ENCODE measurements around the gene SNX4.
"Not testable (repeated sequence)": the region's sequence is repeated elsewhere in the genome, so short reads cannot be mapped to it uniquely, and the experiment has no call there.

The SNX4 gene

DNA sequence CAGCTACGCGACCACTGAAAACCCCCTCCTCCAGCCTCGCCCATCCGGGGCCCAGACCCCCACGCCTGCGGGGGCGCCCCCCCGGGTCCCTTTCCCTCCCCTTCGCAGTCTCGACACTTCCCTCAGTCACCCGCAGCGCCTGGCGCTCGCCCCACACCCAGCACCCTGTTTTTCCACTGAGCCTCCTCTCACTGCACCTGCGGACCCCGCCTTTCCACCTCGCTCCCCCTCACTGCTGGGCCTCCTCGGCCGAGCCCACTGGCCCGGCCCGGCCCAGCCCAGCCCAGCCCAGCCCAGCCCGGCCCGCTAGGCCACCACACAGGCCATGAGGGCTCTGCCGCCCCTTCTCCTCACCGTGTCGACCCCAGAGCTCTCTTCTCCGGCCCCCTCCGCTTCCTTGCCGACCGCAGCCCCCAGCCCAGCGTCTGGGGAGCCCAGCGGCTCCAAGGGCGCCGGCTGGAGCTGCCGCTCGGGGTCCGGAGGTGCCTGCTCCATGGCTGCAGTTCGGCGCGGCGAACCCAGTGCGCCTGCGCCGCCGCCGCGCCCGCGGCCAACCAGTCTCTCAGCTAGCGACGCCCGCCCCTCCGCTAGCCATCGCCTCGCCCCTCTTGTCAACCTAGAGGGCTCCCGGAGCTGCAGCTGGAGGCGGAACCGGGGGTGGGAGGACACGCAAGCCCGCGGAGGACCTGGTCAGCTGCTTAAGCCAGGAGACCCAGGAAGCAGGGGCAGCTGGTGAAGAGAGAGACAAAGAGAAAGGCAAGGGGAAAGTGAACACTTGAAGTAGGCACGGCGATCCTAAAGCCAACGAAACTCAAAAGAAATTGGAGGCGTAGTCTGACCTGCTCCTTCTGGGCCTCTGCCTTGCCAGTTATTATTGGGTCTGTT, at the start of gene SNX4:
TSS of gene SNX4 (minus strand) at position 525 of the 885 bp plus-strand sequence. CDS start at position 495, 30 bp downstream.
- DNase-seq (ENCODE audit: low spot score), result peak; percentile 80

DNA sequence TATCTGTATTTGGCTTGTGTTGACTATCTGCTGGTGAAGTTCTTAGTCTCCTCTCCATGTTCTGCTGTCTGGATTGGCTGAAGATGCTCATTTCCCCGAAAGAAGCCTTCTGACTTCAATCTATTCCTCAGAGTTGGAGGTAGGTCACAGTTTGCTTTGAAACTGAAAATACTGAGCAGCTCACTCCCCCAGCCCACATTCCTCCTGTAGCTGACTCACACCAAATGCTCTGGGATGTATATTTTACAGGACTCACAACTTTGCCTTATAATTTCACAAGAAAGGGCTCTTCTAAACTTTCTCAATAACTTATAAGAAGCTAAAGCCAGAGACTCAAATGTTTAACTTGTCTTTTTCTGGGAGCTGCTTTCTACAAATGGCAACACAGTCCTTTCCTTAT, 36.3 kb upstream of the SNX4 start:
- no peak for DNase-seq (ENCODE audit: low spot score)

DNA sequence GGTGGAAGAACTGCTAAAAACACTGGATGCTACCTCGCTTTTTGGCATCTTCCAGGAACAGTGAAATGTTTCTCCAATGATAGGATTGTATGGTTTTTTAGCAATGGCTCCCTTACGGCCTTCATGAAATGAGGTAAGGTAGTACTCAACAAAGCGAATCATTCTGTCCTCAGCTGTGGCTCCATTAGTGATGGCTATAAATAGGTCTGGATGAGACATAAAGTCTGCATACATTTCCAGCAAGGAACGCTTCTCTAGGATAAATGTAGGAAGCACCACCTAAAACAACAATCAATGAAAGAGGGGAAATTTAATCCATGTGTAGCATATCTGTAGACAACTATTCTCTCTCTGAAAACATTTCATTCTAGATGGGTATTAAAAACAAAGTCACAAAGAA, 32.4 kb upstream of the SNX4 start:
- DNase-seq (ENCODE audit: low spot score), result no peak

DNA sequence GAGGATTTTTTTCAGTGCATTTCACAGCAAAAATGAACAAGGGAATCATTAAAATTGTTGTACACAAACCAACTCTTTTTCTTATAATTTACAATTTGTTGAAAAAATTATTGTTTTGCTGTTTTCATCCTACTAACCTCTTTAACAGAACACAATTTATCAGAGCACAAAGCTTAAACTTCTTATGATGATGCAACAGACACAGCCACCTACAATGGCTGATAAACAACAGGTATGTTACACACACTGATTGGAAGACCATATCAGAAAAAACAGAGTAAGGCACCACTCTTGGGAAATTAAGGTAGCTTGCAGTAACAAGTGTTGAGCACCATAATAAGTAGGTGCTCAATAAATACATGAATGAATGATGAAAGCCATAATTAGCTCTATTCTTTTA, 8.9 kb upstream of the SNX4 start:
- no peak for DNase-seq (ENCODE audit: low spot score)

DNA sequence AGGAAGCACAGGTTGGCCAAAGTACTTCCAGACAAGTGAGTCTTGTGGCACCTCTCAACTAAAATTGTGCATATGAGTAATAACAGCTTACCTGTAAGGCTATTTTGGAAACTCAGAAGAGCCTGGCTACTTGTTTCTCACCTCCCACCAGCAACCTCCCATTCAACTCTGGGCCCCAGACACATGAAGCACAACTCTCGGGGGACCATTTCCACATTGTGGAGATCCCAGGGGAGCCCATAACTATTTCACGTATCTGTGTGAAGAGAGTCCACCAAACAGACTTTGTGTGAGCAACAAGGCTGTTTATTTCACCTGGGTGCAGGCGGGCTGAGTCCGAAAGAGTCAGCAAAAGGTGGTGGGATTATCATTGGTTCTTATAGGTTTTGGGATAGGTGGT, 5.2 kb upstream of the SNX4 start:
- DNase-seq (ENCODE audit: low spot score), result no peak

DNA sequence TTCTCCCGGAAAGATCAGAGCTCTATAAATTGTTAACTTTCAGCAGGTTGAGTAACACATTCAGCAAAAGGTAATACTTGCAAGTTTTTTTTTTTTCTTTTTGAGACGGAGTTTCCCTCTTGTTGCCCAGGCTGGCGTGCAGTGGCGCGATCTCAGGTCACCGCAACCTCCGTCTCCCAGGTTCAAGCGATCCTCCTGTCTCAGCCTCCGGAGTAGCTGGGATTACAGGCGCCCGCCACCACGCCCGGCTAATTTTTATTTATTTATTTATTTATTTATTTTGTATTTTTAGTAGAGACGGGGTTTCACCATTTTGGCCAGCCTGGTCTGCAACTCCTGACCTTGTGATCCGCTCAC, 539 bp upstream of the SNX4 start:
- DNase-seq (ENCODE audit: low spot score), result not testable (repeated sequence)

DNA sequence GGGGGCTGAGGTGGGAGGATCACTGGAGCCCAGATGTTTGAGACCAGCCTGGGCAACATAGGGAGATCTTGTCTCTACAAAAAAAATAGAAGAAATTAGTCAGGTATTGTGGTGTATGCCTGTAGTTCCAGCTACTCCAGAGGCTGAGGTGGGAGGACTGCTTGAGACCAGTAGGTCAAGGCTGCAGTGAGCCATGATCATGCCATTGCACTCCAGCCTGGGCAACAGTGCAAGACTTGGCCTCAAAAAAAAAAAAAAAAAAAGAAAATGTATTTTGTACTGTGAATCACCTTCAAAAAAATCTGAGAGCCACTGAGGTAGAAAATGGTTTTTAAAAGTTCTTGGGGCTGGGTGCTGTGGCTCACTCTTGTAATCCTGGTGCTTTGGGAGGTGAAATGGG, 4.6 kb downstream of the SNX4 start:
- no peak for DNase-seq (ENCODE audit: low spot score)

DNA sequence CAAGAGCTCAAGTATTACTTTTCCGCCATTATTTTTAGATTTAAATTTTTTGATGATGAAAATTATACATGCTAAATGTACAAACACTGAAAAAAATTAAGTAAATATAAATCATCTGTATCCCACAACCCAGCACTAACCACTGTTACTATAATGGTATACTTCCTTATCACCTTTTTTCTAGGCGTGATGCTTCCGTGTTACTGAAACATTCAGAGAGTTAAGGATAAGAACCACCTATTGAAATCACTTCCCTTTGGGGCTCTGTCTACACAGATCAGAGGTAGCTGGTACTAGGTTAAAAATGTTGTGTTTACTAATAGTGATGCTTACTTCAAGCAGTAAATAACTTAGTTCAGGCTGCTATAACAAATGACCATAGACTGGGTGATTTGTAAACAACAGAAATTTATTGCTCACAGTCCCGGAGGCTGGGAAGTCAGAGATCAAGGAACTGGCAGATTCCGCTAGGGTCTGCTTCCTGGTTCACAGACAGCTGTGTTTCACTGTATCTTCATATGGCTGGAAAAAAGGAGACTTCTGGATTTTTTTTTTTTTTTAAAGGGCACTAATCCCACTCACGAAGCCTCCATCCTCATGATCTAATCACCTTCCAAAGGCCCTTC, 6.4 kb downstream of the SNX4 start:
- no peak for DNase-seq (ENCODE audit: low spot score)

DNA sequence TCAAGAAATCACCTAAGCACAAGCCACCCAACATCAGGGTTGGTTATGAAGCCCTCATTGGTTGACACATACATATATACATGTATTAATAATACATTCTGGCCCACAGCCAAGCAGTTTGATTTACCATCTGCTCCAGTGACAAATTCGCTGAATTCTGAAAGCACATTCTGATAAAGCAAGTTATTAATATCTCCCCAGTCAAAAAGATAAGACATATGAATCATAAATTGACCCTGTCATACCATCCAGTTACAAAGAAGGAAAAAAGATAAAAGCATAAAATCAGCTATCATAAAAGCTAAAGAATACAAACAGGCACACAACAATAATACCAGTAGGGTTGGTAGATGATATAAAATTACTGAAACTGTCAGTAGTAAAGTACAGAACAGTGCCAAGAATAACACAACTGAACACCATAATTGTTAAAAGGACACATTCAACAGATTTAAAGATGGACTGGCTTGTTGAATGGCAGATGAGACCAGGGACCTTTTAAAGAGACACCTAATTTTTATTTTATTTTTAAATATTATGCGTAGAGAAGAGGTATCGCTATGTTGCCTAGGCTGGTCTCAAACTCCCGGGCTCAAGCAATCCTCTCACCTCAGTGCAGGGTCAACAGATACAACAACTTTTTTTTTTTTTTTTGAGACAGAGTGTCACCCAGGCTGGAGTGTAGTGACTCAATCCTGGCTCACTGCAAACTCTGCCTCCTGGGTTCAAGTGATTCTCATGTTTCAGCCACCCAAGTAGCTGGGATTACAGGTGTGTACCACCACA, 7.7 kb downstream of the SNX4 start:
- DNase-seq (ENCODE audit: low spot score), result no peak

DNA sequence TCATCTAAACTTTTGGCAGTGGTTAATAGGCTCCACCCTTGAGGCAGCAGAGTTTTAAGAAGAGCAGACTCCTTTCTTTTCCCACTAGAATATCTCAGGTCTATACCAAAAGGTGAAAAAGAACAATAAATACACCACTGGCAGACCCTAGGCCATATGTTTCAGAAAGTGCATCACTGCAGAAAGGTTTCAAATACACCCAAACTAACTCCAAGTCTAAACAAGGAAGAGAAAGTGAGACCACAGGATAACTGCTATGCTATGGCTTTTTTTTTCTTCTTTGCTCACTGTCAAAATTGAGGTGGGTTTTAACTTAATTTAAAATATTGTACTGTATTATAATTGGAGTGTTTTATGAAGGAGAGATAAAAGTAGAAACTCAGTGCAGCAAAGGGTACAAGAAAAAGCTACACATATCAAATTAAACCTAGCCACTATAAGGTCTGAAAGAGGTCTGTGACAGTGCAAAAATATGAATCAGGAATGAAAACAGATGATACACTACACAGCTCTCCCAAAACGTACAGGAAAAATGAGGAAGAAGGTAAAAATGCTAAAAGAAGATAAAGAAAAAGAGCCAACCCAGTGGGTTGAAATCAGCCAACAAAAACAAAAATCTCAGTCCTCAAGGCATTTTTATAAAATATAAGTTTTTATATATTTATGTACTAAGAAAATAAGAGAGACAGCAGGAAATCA, 8.4 kb downstream of the SNX4 start:
- no peak for DNase-seq (ENCODE audit: low spot score)

DNA sequence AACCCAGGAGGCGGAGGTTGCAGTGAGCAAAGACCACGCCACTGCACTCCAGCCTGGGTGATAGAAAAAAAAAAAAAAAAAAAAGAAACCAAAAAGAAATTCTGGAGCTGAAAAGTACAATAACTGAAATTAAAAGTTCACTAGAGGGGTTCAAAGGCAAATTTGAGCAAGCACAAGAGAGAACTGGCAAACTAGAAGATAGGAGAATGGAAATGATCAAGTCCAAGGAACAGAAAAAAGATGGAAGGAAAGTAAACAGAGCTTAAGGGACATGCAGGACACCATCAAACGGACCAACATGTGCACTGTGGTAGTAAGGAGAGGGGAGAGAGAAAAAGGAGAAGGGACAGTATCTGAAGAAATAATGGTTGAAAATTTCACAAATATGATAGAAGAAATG, 12.9 kb downstream of the SNX4 start:
- no peak for DNase-seq (ENCODE audit: low spot score)

DNA sequence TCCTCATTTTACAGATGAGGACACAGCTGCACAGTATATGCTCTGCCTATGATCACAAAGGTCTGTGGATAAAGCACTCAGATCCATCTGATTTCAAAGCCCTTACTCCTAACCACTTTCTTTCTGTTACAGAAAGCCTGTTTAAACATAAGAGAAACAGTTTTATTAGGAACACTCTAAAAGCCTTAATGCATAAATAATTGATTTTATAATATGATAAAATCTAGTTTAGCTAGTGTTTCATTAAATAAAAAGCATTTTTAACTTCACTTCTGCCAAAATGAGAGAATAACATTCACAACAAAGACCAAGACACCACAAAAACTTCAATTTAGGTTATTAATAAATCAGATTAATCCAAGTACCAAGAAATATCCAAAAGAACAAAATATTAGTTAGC, 21.4 kb downstream of the SNX4 start:
- no peak for DNase-seq (ENCODE audit: low spot score)

DNA sequence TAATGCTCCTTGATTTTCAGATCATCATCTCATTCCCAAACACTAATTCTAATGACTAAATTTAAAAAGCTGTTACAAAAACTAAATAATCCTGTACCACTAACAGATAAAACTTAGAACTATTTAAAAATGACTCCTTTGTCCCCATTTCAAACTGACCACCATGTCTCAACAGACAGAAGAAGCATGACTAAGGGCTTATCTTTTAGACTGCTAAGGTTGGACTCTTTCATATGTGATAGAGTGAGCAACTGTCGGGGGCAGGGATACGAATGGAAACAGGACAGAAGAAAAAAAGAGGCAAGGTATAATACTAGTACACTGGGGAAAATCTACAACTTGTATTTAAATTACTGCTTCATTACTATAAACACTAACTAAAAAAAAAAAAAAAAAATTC, 23.3 kb downstream of the SNX4 start:
- DNase-seq (ENCODE audit: low spot score), result no peak

DNA sequence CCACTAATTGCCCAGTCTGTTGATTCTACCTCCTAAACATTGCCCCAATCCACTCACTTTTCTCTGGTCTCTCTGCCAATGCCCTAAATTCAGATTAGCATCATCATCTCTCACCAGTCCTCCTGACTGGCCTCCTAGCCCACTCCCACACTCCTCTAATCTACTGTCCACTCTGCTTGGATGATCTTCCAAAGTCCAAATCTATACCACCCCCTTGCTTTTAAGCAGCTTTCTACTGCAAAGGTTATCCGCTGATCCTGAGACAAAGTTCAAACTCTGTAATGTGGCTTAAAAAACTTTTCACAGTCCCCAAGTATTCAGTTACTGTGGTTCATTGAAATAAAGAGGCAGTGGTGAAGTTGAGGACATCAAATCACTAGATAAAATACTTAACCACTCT, 37.6 kb downstream of the SNX4 start:
- DNase-seq (ENCODE audit: low spot score), result no peak

DNA sequence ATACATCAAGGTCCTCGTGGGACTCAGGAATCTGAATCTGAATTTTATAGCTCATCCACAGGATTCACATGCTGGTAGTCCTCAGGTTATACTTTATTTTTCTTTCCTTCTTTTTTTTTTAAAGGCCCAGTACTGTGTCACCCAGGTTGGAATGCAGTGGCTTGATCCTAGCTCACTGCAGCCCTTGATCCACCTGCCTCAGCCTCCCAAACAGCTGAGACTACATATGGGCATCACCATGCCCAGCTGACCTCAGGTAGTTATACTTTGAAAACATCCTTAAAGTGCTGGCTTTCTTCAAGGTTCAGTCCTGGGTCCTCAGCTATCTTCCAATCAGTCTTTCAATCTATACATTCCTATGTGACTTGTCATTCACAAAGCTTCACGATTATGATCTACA, 38.2 kb downstream of the SNX4 start:
- DNase-seq (ENCODE audit: low spot score), result no peak

DNA sequence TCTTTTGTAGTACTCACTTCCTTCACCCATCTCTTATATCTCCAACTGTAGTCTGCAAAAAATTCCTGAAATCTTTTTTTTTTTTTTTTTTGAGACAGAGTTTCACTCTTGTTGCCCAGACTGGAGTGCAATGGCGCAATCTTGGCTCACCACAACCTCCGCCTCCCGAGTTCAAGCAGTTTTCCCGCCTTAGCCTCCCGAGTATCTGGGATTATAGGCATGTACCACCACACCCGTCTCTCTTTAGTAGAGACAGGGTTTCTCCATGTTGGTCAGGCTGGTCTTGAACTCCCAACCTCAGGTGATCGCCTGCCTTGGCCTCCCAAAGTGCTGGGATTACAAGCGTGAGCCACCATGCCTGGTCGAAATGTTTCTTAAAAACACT, 38.6 kb downstream of the SNX4 start:
- DNase-seq (ENCODE audit: low spot score), result not testable (repeated sequence)

DNA sequence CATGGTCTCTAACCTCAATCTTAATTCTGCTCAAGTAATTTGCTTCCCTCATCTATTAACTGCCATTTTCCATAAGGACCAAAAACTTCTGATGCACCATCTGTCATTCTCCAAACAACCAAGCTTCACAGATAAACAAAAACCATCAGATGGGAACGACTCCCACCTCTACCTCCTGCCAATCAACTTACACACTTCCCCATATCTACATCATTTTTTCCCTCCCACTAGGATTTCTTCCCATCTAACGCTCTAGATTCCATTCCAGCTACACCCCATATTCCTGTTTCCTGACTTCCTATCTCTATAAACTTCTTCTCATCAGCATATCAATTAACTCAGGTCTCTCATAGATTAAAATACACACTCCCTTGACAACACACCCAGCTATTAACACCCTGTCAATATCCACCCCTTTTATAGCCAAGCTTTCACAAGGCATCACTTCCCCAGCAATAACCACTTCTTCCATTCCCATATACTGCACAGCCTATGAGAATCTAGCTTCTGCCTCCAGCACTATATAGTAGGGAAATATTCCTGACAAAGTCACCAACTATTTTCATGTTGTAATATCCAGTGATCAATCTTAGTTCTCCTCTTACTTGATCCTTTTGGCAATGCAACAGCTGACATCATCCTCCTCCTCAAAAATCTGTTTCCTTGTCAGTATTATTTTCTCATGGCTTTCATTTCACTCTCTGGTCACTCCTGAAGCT, 39.2 kb downstream of the SNX4 start:
- no peak for DNase-seq (ENCODE audit: low spot score)

DNA sequence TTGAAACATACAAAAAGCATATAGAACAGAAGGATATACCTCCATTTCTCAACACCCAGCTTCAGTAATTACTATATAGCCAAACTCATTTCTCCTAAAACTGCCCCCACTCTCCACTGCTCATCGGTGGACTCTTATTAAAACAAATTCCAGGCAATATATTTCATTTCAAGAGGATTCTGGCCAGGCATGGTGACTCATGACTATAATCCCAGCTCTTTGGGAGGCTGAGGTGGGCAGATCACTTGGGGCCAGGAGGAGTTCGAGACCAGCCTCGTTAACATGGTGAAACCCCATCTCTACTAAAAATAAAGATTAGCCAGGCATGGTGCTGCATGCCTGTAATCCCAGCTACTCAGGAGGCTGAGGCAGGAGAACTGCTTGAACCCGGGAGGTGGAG, 40.9 kb downstream of the SNX4 start:
- DNase-seq (ENCODE audit: low spot score), result no peak

DNA sequence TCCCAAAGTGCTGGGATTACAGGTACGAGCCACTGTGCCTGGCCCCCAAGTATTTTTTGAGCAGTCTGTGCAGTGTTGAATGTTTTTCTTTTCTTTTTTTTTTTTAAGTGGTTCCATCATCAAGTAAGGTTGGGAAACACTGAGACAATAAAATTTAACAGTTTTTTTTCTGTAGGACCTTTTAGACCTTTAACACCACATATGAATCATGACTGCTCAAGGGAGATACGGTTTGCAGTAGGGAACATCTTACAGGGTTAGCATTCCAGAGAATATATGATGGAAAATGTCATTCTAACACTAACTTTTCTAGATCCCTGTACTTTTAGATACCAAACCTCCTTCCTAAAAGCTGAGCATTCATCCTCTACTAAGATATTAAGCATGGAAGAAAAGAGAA, 41.7 kb downstream of the SNX4 start:
- DNase-seq (ENCODE audit: low spot score), result no peak

DNA sequence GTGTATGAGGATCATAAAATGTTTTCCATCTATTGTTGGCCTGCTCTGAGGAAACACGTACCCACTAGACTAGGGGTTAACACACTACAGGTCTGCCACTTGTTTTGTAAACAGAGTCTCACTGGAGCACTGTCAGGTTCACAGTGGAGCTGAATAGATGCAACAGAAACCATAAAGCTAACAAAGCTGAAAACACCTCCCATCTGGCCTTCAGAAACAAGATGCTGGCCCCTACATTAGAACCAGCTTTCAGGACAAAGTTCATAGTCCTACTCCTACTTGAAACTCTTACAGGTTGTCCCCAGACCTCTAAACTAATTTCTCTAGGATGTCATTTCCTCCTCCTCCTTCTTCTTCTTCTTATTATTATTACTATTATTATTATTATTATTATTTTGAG, 42.3 kb downstream of the SNX4 start:
- no peak for DNase-seq (ENCODE audit: low spot score)

DNA sequence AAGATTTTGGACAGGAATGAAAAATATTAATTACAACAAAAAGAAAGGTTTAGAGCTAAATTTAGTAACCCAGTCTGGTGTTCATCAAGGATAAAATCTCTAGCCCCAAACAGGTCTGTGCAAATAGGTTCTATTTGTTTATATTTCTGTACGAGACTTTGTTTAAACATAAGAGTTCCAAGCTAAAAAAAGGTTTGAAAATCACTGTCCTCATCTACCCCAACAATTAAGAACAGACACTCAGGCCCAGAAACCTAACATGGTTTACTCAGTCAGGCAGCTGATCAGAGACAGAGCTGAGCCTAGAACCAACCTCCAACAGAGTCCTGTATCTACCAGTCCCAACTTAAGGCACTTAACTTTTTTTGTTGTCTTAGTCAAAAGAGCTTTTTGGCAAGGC, 49.3 kb downstream of the SNX4 start:
- DNase-seq (ENCODE audit: low spot score), result no peak

All from HuH-7.5 (cell line).